Erythroblast (primary cell): Measurements from ENCODE around the gene ADH1B.

Source experiments
- GATA1 ChIP-seq: IDR thresholded peaks from 2 replicates; pipeline ENCODE4 v1.6.1; 2011; ENCODE audit warnings: low read depth, mild to moderate bottlenecking, control low read depth, low read length, moderate library complexity
- POLR2A ChIP-seq: IDR thresholded peaks from 2 replicates; pipeline ENCODE4 v1.6.1; 2011; ENCODE audit warnings: mild to moderate bottlenecking, low read length

GRCh38 chr4:99341426-99341825 lies 20.2 kb upstream of the ADH1B start:
- TF ChIP-seq POLR2A (no peak), GATA1 (no peak)
